Activated T-cell treated with anti-CD3 and anti-CD28 coated beads for 24 hours (primary cell): Measurements from ENCODE around the gene TTC24.
A peak's percentile ranks its signal among the peaks of the same experiment; 100 is the strongest.

ENCODE experiments used
- DNase-seq: peaks from one replicate; pipeline ENCODE4 v3.0.0-alpha.2; 2020; ENCODE audit warnings: low read depth

The TTC24 gene

DNA sequence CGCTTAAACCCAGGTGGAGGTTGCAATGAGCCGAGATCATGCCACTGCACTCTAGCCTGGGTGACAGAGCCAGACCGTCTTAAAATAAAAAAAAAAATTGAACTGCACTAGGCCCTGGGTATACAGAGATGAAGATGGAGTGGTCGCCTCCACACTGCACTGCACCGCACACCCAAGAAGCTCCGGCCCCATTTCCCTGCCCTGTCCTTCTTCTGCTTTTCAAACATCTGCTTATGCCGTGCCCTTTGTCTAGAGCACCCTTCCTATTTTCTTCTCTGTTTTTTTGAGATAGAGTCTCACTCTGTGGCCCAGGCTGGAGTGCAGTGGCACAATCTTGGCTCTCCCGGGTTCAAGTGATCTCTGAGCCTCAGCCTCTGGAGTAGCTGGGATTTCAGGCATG is 24.6 kb upstream of the TTC24 start:
- no peak for DNase-seq

DNA sequence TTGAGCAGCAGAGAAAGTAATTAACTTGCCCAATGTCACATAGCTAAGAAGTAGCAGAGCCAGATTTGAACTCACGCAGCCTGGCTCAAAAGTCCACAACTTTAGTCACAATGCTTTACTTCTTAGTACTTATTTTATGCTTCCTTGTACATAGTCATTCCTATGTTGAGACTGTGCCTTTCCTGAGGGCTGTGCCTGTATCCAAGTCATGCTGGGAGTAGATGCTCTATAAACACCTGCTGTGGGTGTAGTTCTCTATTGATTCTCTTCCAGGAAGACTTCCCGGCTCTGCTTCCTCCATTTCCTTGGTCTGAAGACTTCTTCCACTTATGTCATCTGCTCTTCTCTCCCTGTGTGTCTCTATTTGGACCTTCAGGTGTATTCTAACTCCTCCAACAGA is 23.8 kb upstream of the TTC24 start:
- no peak for DNase-seq

DNA sequence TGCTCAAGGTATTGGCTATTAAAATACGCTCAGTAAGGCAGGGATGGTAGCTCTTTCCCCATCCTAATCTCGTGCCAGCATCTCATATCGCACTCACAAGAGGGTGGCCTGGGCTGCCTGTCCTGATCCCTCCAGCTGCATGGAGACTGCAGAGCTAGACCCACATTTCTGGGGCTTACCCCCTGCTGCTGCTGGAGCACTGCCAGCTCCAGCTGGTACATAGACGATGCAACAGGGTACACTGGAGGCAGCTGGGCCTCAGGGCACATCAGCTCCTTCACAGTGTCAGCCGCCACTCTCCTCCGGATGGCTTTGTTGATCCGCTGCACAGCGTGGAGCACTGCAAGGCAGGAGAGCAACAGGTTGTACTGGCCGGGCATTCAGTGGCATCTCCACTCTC is 23.2 kb upstream of the TTC24 start:
- DNase-seq: no peak

DNA sequence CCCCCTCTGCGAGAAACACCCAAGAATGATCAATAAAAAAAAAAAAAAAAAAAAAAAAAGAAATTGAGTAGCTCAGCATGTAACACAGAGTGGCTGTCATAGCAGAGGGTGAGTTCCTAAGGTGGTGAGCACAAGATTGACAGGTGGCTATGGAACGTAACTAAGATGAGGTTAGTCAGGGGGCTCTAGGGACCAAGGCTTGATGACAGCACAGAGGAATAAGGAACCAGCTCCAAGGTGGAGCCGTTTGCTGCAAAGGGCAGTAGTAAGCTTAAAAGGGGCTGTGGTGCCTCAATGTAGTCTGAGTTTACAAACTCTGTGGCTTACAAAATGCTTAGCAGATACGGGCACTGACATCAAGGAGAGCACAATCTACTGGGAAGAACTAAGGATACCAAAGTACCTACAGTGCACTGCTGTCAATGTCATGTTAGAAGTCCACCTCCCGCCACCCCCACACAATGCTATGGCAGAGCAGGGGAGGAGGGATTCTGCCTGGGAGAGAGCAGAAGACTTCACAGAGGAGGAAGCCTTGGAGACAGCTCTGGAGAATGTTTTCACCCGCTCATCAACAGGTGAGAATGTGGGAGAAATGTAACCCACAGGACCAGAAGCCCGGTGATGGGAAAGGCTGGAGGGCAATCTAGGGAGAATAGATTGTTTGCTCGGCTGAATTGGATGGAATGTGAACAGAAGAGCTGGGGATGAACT is 20.3 kb upstream of the TTC24 start:
- DNase-seq: no peak

DNA sequence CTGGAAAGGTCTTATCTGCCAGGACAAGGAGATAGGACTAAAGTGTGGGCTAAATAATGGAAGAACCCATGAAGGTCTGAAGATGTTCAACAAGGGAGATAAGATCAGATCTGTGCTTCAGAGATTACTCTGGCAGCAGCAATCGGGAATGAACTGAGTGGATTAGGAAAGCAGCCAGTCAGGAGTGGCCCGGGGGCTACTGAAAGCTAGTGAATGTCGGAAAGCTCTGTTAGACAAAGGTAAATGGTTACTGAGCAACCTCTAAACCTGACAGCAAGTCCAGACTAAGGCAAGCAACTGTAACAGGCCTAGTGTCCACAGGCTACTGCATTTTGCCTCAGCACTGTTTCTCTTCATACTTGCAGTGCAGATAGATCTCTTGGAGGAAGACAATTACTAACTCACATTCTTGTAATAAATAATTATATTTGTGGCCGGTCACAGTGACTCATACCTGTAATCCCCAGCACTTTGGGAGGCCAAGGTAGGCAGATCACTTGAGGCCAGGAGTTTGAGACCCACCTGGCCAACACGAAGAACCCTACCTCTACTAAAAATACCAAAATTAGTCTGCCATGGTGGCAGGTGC is 19.6 kb upstream of the TTC24 start:
- DNase-seq: no peak

DNA sequence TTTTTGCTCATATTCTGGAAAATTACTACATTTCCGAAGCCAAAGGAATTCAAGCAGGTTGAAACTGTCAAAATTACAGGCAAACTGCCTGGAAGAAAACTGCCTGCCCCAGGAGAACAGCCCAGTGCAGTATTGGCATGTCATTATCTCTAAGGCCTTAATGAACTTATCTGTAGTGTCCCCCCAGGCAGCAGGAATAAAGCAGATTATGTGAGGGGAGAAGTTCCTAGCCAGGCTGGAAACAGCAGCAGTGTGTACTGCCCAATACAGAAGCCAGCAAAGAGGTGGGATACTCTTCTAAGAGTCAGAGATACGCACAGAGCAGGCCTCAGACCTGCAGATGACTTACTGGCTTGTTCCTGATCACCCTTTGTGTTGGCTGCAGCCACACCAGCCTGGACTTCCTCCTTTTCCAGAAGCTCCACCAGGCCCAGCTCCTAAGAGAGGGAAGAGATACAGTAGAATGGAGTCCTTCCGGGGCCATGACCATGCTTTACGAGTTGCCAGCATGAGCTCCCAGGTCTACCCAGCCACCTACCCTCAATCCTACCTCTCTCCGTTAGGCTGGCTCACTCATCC is 18.8 kb upstream of the TTC24 start:
- no peak for DNase-seq

DNA sequence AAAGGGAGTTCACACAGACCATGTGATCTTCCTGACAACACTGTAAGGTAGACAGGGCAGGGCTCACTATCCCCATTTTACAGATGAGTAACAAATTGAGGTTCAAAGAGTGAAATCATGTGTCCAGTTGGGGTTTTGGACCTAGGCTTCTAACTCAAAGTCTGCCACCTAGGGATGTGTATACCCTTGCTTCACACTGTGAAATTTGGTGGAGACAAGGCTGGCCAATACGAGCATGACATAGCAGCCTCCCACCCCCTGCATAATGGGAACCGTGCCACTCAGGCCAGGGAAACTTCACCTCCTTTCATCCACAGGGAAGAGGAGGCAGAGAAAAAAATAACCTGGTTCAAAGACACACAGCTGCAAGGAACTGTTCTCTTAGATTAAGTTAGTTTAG is 14.0 kb upstream of the TTC24 start:
- no peak for DNase-seq

DNA sequence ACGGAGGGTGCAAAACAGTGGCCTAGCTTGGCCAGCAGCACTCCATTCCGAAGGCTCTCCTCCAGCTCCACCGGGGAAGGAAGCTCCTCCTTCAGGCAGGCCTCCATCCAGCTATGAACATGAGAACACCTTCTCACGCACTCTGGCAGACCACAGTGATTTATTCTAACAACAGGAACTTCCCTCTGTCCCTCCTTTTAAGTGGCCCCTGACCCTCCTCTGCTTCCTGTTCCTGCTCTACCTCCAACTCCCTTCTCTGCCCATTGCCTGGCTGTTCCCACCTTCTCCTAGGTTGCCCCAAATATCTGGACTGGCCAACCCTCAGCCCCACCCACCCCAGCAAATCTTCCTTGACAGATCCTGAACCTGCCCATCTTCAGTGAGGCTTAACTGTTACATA is 13.1 kb upstream of the TTC24 start:
- DNase-seq: no peak

DNA sequence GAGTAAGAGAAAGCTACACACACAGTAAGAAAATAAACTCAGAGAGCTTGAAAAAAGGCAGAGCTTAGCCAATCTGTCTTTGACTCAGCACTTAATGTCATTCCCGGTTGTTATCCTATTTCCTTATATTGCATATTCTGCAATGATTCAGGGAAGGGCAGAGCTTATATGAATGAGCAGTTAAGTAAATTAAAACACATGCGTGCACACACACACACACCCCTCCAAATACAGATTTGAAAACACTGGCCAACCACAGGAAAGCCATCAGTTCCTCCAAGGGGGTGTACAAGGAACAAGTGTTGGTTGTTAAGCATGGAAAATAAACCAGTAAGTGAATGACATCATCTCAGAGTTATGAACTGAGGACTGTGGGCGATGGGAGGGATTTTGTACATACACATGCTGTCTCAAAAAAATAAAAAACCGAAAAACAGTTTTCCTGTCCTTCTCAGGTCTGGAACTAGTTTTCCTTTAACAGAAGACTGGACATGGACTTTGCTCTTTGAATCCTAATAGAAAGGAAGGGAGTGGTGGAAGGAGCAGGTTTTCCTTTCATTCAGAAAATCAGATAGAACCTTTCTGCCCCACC is 8.2 kb upstream of the TTC24 start:
- DNase-seq: no peak

DNA sequence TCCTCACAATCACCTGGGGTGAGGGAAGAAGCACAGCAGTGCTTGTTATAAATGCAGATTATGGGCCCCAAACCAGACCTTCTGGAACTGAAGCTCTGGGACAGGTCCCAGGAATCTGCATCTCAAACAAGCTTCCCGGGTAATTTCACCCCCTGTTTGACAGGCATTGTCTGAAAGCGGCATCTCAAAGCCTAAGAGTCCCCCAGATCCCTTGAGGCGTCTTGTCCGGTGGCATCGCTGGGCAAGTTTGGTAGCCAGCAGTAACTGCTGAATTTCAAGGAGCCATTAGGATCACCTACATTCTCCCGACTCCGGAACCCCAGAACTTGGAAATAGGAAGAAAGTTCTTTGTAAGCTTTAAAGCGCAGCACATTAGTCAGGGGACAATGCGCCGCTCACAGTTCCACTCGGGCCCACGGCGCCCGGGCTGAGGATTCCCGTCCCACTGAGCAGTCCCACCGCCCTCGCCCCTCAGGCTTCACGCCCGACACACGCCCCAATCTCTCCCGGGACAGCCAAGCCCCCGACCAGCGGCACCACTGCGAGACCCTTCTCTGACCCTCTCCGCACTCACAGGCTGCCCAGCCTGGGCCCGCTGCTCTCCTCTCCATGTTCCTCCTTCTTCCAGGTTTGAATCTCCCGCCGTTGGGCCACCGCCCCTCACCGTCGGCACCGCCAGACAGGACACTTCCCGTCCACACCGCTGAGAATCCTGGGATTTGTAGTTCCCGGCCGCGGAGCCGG is 7.4 kb upstream of the TTC24 start, which contains the start of gene IQGAP3:
Gene IQGAP3, minus strand, starts transcription at position 647 of the 744 bp plus-strand sequence. Its CDS starts 36 bp downstream, at position 611.
- DNase-seq: peak; percentile 61

DNA sequence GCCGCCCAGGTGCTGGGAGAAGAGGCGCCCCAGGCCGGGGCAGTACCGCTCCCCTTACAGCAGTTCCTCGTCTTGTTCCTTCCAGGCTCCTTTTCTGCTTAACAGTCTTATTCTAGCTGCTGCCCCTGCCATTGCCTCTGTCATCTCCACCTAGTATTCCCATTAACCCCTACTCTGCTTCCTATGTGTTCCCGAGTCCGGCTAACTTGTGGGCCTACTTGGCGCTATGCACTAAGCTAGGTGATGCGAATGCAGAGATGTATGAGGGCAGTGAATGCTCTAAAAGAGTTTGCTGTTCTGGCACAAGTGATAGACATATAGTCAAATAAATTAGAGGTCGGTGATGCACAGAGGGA is 6.9 kb upstream of the TTC24 start:
- no peak for DNase-seq

DNA sequence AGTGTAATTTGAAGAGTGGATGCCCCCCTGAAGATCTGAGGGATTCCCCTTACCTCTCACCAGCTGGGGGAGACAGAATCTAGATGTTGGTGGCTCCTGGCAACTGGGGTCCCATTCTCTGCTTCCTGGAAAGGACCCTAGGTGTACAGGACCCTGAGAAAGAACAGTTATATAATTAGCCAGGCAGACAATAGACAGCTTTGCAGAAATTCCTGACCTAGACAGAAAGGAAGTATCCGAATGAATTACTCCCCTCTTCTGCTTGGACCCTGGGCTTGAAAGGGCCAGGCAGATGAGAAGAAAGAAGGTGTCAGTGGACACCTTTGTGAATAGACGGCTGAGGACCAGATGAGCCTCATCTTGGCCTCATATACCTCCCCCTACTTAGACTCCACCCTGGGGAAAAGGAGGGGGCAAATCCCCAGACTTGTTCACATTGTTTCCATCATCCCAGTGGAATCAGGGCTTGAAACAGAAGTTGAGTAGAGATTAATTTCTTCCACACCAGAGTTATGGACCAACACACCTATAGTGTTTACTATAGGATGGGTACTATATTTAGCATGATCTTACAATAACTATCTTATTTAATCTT is 5.4 kb upstream of the TTC24 start:
- no peak for DNase-seq

DNA sequence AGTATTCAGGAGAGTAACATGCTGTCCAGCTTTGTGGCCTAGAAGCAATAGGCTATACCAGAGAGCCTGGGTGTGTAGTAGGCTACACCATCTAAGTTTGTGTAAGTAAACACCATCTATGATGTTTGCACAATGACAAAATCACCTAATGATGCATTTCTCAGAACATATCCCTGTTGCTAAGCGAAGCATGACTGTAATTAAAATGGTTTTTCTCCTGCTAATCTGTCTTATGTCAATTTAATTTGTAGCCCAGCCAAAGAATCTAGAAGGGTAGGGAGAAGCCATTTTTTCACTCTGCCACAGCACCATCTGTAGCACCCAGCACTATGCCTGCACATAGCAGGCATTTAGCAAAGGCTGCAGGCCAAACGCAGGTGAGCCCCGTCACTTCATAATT is 2.0 kb upstream of the TTC24 start:
- DNase-seq: no peak

DNA sequence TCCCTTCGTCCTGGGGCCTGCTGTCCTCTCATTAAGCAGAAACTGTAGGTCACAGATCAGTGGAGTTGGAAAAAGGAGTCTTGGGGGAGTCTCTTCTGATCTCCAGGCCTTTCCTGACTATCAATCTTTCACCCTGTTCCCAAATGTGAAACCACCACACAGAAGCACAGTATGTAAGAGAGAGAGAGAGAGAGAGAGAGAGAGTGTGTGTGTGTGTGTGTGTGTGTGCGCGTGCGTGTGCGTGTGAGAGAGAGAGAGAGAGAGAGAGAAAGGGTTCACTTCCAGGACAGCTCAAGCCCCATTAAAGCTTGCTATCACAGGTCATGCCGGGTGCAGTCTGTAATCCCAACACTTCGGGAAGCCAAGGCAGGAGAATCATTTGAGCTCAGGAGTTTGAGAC is 1.5 kb upstream of the TTC24 start:
- no peak for DNase-seq

DNA sequence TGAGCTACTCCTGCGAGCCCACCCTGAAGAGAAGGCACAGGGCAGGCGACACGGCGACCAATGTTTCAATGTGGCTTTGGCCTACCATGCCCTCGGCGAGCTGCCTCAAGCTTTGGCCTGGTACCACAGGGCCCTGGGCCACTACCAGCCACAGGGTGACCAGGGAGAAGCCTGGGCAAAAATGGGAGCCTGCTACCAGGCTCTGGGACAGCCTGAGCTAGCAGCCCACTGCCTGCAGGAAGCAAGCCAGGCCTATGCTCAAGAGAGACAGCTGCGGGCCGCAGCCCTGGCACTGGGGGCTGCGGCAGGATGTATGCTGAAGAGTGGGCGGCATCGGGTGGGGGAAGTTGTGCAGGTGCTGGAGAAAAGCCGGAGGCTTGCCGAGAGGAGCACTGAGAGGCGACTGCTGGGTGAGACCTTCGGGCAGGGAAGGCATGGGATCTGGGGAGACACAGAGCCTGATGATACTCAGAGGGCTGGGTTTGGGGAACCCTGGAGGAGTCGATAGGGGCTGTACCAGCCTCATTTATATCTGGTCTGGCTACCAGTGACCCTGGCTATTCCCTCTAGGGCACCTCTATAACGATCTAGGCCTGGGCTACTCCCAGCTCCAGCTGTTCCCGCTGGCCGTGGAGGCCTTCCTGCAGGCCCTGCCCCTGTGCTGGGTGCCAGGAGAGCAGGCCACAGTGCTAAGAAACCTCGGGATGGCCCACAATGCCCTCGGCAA is 2.3 kb downstream of the TTC24 start:
- no peak for DNase-seq

DNA sequence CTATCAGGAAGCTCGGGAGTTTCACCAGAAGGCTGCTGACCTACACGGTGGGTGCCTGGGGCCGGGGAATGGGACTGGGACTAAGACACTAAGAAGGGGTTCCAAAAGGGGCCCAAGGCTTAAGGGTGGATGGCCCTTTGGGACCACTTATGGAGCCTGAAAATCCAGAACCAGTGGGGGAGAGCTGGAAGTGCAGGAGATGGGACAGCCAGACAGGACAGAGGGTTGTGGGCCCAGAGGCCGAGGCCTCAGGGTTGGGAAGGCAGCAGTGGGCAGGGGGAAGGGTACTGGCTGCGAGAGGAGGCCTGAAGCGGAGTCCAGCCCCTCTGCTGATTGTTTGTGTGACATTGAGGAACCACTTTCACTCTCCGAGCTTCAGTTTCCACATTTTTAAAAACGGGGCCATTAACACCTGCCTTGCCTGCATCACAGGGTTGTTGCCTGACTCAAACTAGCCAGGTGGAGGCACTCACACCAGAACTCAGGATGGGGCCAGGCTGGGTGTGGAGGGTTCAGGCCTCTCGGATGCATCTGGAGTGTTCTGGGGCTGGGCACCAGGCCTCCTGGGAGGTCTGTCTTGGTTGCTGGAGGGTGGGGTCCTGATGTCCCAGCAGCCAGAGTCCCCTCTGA is 3.0 kb downstream of the TTC24 start:
- DNase-seq: no peak

DNA sequence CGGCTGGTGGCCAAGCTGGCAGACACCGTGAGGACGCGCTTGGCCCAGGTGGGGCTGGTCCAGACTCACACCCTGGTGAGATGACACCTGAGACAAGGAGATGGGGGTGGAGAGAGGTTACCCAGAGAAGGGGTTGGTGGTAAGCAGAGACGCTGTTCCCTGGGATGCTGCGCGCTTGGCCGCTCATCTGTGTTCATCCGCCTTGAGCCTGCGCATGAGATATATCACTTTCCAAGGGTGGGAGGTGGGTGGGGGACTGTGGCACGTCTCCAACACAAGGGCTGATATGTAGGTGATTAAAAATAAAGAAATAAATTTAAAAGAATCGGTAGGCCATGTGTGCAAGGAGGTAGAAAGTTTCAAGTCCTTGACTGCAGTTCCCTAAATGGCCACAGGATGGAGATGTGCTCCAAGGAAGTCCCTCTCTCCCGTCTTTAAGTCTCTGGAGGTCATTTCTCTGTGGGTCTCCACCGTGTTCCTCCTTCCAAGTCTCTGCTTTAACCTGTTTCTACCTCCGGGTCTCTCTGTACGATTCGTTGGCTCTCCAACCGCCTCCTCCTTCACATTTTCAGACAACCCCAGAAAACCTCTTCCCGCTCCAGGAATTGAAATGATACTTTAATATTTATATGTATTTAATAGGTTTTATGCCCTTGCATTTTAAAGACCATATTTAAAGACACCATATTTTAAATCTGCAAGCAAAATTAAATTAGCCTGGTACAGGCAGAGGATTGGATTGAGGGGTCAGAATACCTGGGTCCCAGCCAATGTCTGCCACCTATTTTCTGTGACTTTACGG is 4.5 kb downstream of the TTC24 start:
- peak; percentile 63 for DNase-seq

DNA sequence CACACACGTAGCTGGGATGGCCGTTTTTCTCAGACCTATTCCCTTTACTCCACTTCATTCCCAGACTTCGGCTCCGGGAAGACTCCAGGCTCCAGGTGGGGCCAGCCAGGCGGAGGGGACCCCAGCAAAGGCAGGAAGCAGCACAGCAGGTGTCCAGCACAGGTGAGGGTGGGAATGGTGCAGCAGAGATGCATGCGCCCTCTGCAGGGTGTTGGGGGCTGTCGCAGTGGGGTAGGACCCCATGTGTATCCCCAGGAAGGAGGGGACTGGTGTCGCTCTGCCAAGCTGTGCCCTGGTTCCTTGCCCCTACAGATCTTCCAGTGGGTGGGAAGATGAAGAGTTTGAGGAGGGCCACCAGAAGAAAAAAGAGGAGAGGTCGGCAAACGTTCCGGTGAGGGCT is 5.3 kb downstream of the TTC24 start:
- DNase-seq: no peak

DNA sequence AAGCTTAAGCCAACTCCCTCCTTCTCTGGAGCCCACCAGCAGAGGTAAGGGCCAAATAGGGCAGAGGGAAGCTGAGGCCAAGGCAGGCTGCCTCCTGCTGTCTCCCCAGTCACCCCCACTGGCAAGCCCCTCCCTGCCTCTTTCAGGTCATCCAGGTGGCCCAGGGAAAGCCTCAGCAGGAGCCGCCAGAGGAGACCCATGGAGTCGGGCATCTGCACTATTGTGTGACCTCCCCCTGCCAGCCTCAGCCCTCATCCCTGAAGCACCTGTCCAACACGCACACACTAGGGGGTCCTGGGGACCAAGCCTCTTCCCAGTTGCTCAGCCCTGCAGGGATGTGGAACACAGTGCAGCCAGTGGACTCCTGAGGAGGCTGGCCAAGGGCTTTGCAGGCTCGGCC is 6.8 kb downstream of the TTC24 start:
- no peak for DNase-seq

DNA sequence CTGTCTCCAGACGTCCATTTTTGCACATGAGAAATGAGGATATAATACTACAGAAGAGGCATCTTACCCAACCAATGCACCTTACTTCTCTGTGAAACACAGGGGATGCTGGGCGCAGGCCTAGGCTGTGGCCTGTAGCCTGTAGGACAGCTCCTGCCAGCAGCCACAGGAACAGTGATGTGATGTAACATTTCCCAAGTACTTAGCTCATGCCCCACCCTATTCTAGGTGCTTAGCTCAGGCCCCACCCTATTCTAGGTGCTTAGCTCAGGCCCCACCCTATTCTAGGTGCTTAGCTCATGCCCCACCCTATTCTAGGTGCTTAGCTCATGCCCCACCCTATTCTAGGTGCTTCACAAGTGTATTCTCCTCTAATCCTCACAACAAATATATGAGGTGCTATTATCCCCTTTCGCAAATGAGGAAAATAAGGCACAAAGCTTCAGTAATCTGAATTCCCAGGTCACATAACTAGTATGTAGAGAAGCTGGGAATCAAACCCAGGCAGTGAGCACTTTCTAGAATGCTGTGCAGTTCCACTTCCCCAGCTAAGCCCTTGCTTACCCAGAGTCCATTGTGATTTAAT is 7.5 kb downstream of the TTC24 start:
- DNase-seq: no peak
